GM19467 (cell line): ENCODE results near the gene NAPEPLD.
A peak's percentile ranks its signal among the peaks of the same experiment; 100 is the strongest.
"Not testable (repeated sequence)": the region's sequence is repeated elsewhere in the genome, so short reads cannot be mapped to it uniquely, and the experiment has no call there.

Experiments
- ATAC-seq: cut with Tn5 transposase; IDR thresholded peaks from one replicate; pipeline ENCODE4 v1.9.1; 2021; ENCODE audit warnings: mild to moderate bottlenecking, moderate library complexity; ENCODE audit not compliant: unreplicated experiment

Gene NAPEPLD

GRCh38 chr7:103114576-103115008 is 34.3 kb downstream of the NAPEPLD start:
- ATAC-seq, result no peak

GRCh38 chr7:103113164-103113563 is 35.7 kb downstream of the NAPEPLD start:
- no peak for ATAC-seq

- not testable (repeated sequence) for ATAC-seq
These were observed 42.2 kb downstream of the NAPEPLD start for GRCh38 chr7:103106703-103107070.

- ATAC-seq, result no peak
These were observed 42.7 kb downstream of the NAPEPLD start for GRCh38 chr7:103106005-103106702.

GRCh38 chr7:103101543-103101942 is 47.4 kb downstream of the NAPEPLD start:
- no peak for ATAC-seq

GRCh38 chr7:103100348-103100747 is 48.6 kb downstream of the NAPEPLD start:
- no peak for ATAC-seq

GRCh38 chr7:103097041-103097440 is 51.9 kb downstream of the NAPEPLD start:
- ATAC-seq, result no peak

- not testable (repeated sequence) for ATAC-seq
These were observed 53.3 kb downstream of the NAPEPLD start for GRCh38 chr7:103095558-103095957.

- ATAC-seq, result no peak
These were observed 54.8 kb downstream of the NAPEPLD start for GRCh38 chr7:103094102-103094501.

GRCh38 chr7:103093429-103093828 is 55.5 kb downstream of the NAPEPLD start:
- ATAC-seq, result no peak

GRCh38 chr7:103092321-103092720 is 56.6 kb downstream of the NAPEPLD start:
- ATAC-seq, result not testable (repeated sequence)

GRCh38 chr7:103083210-103083609 is 65.7 kb downstream of the NAPEPLD start:
- no peak for ATAC-seq

- ATAC-seq, result no peak
These were observed 66.4 kb downstream of the NAPEPLD start for GRCh38 chr7:103082497-103082896.

GRCh38 chr7:103080923-103081322 is 68.0 kb downstream of the NAPEPLD start:
- no peak for ATAC-seq

GRCh38 chr7:103079836-103080235 is 69.1 kb downstream of the NAPEPLD start:
- no peak for ATAC-seq

- not testable (repeated sequence) for ATAC-seq
These were observed 70.7 kb downstream of the NAPEPLD start for GRCh38 chr7:103078226-103078625.

- no peak for ATAC-seq
These were observed 71.6 kb downstream of the NAPEPLD start for GRCh38 chr7:103077318-103077717.

GRCh38 chr7:103076764-103077163 is 72.1 kb downstream of the NAPEPLD start:
- no peak for ATAC-seq

- peak; percentile 29 for ATAC-seq
These were observed 73.5 kb downstream of the NAPEPLD start for GRCh38 chr7:103075337-103075918.

GRCh38 chr7:103074519-103075336 is 74.2 kb downstream of the NAPEPLD start, which contains the start of the genes ARMC10 and FBXL13:
ARMC10 (plus strand) TSS chr7:103075140; CDS start chr7:103075273, 133 bp downstream.
FBXL13 (minus strand) TSS chr7:103074796.
- peak; percentile 88 for ATAC-seq

GRCh38 chr7:103073989-103074518 is 74.8 kb downstream of the NAPEPLD start:
- ATAC-seq, result no peak
